Kidney epithelial cell (primary cell): Measurements from ENCODE around the gene WDR7. TPM values are rescaled to one million over a fixed set of nuclear protein-coding genes. Genes with fewer than 3 reads are reported as not detected.

Experiments
- DNase-seq: peaks from one replicate; pipeline ENCODE4 v3.0.0-alpha.2; 2010; ENCODE audit warnings: low read depth
- H3K27me3 ChIP-seq: 2 replicates; pipeline ENCODE4 v1.6.0; 2011; ENCODE audit warnings: low read length; ENCODE audit not compliant: control insufficient read depth, insufficient read depth
- H3K36me3 ChIP-seq: 2 replicates; pipeline ENCODE4 v1.5.1; 2011; ENCODE audit warnings: low read length; ENCODE audit not compliant: control insufficient read depth, insufficient read depth
- H3K4me3 ChIP-seq: 2 replicates; pipeline ENCODE4 v1.5.1; 2011; ENCODE audit warnings: low read depth, mild to moderate bottlenecking, control low read depth, low read length
- total RNA-seq: library from RNA; depleted of rRNA; stranded (reverse); fragments of >200 nt; gene quantifications from 2 replicates; pipeline ENCODE4 v1.2.3, GENCODE V29; 2015
- TF ChIP-seq, protein P1 (sequence below): IDR thresholded peaks from 2 replicates; pipeline ENCODE4 v1.5.1; 2011; ENCODE audit warnings: mild to moderate bottlenecking, moderate library complexity, low read length, control low read depth, inconsistent platforms; ENCODE audit not compliant: insufficient read depth, poor library complexity, severe bottlenecking

WDR7 gene
- total RNA-seq, 1 donor from 2014 or later = 8.7 TPM

DNA sequence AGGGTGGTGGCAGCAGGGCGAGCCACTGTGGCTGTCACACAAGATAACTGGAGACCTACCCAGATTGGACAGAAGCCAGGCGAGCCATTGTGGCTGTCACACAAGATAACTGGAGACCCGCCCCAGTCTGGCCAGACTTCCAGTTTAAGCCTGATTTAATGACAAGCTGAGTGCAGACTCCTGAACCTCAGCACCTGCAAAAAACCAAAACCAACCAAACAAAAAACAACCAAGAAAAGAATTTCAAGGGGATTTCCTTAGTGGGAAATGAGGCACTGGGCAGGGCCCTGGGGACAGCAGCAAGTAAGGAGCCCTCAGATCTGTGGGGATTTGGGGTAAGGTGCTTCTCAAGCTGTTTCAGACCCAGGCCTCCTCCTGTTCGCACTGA lies 400.5 kb downstream of the WDR7 start:
- Histone ChIP-seq H3K36me3 (no peaks in the 10 kb centered on the region), H3K27me3 (no peaks in the 10 kb centered on the region), H3K4me3 (no peak overlapping the region)
- no peak for DNase-seq
- TF ChIP-seq, protein P1, sequence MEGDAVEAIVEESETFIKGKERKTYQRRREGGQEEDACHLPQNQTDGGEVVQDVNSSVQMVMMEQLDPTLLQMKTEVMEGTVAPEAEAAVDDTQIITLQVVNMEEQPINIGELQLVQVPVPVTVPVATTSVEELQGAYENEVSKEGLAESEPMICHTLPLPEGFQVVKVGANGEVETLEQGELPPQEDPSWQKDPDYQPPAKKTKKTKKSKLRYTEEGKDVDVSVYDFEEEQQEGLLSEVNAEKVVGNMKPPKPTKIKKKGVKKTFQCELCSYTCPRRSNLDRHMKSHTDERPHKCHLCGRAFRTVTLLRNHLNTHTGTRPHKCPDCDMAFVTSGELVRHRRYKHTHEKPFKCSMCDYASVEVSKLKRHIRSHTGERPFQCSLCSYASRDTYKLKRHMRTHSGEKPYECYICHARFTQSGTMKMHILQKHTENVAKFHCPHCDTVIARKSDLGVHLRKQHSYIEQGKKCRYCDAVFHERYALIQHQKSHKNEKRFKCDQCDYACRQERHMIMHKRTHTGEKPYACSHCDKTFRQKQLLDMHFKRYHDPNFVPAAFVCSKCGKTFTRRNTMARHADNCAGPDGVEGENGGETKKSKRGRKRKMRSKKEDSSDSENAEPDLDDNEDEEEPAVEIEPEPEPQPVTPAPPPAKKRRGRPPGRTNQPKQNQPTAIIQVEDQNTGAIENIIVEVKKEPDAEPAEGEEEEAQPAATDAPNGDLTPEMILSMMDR = no peak

DNA sequence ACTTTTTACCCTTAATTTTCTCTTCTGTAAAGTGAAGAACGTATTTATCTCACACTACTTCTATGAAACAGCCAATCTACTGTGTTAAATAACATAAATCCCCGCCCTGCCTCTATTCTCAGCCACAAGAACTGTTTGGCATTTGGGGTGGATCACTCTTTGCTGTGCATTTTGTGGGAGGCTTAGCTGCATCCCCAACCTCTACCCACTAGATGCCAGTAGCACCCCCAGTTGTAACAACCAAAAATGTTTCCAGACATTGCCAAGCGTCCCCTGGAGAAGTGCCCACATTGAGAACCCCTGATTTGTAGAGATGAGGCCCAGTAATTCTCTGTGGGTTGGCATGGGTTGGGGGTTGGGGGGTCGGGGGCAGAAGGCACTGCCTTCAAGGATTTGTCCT lies 401.0 kb downstream of the WDR7 start:
- H3K27me3 ChIP-seq = no peaks in the 10 kb centered on the region
- DNase-seq = no peak
- H3K36me3 ChIP-seq = no peaks in the 10 kb centered on the region
- H3K4me3 ChIP-seq = no peak overlapping the region
- TF ChIP-seq, protein P1 = no peak

DNA sequence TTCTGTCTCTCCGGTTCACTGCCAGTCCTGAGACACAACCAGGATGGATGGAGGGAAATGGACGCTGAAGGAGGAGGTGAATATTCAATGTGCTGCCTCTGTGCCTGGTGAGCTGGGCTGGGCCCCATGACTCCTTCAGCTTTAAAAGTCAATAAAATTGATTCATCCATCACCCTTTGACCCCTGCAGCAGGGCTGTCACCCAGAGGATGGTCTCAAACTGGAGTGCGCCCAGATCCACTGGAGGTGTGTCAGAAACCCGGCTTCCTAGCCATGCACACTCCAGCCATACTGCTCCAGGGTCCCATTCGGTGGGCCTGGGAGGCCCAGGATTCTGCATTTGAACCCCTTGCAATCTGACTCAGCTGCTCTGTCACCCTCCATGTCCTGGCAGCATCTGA lies 401.6 kb downstream of the WDR7 start:
- Histone ChIP-seq H3K27me3 (no peaks in the 10 kb centered on the region), H3K36me3 (no peaks in the 10 kb centered on the region), H3K4me3 (no peak overlapping the region)
- TF ChIP-seq, protein P1 = no peak
- no peak for DNase-seq

DNA sequence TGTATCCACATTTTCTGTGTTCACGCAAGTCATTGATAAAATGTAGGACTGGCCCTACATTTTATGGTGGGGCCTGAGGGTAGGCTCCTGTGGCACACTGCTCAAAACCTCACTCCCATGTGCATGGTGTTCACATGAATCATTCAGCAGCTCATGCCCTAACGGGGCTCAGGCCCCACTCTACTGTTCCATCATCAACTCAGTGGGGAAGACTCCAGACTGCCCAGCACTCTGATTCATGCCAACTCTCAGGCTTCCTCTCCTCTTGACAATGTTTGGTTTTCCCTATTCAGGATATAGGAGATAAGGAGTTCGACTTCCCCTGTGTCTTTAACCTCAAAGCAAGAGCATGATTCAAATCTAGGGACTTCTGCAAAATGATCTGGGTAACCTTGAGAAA lies 403.7 kb downstream of the WDR7 start:
- Histone ChIP-seq H3K4me3 (no peak overlapping the region), H3K36me3 (no peaks in the 10 kb centered on the region), H3K27me3 (no peaks in the 10 kb centered on the region)
- TF ChIP-seq, protein P1 = no peak
- DNase-seq = no peak

DNA sequence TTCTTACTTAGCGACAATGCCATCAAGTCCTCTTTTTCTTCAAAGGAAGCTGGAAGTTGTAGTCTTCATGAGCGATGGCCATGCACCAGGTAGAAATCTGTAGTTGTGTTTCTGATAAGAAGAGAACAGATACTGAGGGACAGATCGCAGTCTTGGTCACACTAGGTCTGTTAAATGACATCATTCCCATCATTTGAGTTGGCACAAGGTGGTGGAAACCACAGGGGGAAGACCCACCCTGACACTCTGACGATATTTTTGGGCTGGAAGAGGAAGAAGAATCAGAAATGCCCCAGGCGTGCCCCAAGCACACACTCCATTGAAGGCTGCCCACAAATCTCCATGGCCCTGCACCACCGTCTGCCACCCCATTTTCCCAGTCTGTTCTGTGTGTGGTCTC lies 406.7 kb downstream of the WDR7 start:
- TF ChIP-seq, protein P1 = no peak
- no peaks in the 10 kb centered on the region for H3K27me3 ChIP-seq
- H3K36me3 ChIP-seq = no peaks in the 10 kb centered on the region
- H3K4me3 ChIP-seq = no peak overlapping the region
- no peak for DNase-seq

DNA sequence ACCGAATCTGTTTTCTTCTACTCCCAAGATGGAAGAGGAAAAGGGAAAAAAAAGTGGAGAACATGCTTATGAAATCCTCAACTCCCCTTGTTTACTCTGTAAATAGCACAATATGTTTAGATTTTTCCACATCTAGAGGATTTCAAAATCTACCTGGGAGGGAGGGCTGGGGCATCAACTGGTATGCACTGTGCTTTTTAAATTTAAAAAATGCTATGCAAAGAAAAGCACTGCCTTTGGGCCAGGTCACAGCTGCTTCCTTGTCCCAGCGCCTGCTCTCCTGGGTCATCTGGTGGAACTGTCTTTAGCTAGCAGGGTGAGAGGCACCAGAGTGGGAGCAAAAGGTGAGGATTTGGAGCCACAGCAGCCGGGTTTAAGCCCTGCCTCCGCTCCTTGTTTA lies 407.6 kb downstream of the WDR7 start:
- TF ChIP-seq, protein P1 = no peak
- Histone ChIP-seq H3K36me3 (no peaks in the 10 kb centered on the region), H3K4me3 (no peak overlapping the region), H3K27me3 (no peaks in the 10 kb centered on the region)
- no peak for DNase-seq
